Endothelial cell of umbilical vein (primary cell): ENCODE data around the gene TUBG2.

Source experiments
- CTCF ChIP-seq, 2 donors: IDR thresholded peaks; 1 replicate in 1 of 2; 2 replicates in 1 of 2; pipeline ENCODE4 v1.5.1; 2011; ENCODE audit warnings: low read length in 2 of 2, mild to moderate bottlenecking in 2 of 2, moderate library complexity in 2 of 2, control low read depth in 1 of 2, inconsistent platforms in 1 of 2, low read depth in 1 of 2; ENCODE audit not compliant: insufficient read depth in 1 of 2; ENCODE audit errors: extremely low read depth in 1 of 2
- POLR2AphosphoS5 ChIP-seq: IDR thresholded peaks from 2 replicates; pipeline ENCODE4 v1.6.1; 2012; ENCODE audit warnings: low read depth, mild to moderate bottlenecking, control low read depth, low read length, moderate library complexity; ENCODE audit not compliant: insufficient read depth

- TF ChIP-seq CTCF (IDR thresholded peaks at IDR 0.05; ENCODE audit: extremely low read depth in 1 of 2, insufficient read depth in 1 of 2, low read depth in 1 of 2, low read length in 2 of 2) (no peak), POLR2AphosphoS5 (no peak)
These were observed 1.1 kb upstream of the TUBG2 start for GRCh38 chr17:42657824-42658588.
